Testis (tissue), 5 donors: ENCODE results near the gene BUB1B. TPM values are rescaled to one million over a fixed set of nuclear protein-coding genes. Genes with fewer than 3 reads are reported as not detected.
"Not testable (repeated sequence)": the region's sequence is repeated elsewhere in the genome, so short reads cannot be mapped to it uniquely, and the experiment has no call there.

Source experiments
- DNase-seq: peaks from one replicate; pipeline ENCODE4 v3.0.0-alpha.2; 2019
- H3K27ac ChIP-seq, 2 donors: fragments of 200-600 bp; sonication (generic); one replicate each; pipeline ENCODE4 v1.5.1; 2019
- H3K27me3 ChIP-seq: fragments of 200-600 bp; sonication (generic); one replicate; pipeline ENCODE4 v1.5.1; 2019
- H3K36me3 ChIP-seq: fragments of 200-600 bp; sonication (generic); one replicate; pipeline ENCODE4 v1.5.1; 2017; ENCODE audit warnings: low read depth; ENCODE audit errors: missing control alignments
- H3K4me1 ChIP-seq: fragments of 200-600 bp; sonication (generic); one replicate; pipeline ENCODE4 v1.5.1; 2019
- H3K4me3 ChIP-seq, 2 donors: fragments of 200-600 bp; sonication (generic); one replicate each; pipeline ENCODE4 v1.5.1; 2017 to 2019
- H3K9me3 ChIP-seq: fragments of 200-600 bp; sonication (generic); one replicate; pipeline ENCODE4 v1.5.1; 2017
- CTCF ChIP-seq, 3 experiments: fragments of 450-650 bp in 2 of 3; fragments of 200-600 bp in 1 of 3; sonication (generic) in 1 of 3; IDR thresholded peaks; one replicate each; pipeline ENCODE4 v1.5.1; 2016 to 2019; ENCODE audit warnings: antibody characterized with exemption in 3 of 3, mild to moderate bottlenecking in 2 of 3, moderate library complexity in 1 of 3
- POLR2A ChIP-seq: fragments of 450-650 bp; IDR thresholded peaks from one replicate; pipeline ENCODE4 v1.6.1; 2017; ENCODE audit warnings: antibody characterized with exemption, mild to moderate bottlenecking, moderate library complexity
- WGBS, 2 donors: methylation state at CpG; one replicate each; pipeline ENCODE4 v1.1.5; 2018; 5-methylcytosine and 5-hydroxymethylcytosine counted together
- intact Hi-C: fragments of 100-400 bp; cut with DNase I; formaldehyde crosslinking; loops from one replicate; pipeline ENCODE4 v1.15.1; 2023; ENCODE audit warnings: low total_unique reads
- long read RNA-seq, 2 donors: transcript quantifications; one replicate each; lab custom pipeline, GENCODE V29; 2026
- polyA plus RNA-seq: library from polyadenylated mRNA; stranded (reverse); fragments of 350-450 nt; fragmentation: Illumina TruSeq; extraction: RNeasy Lipid Tissue Mini Kit (QIAGEN cat#74804); gene quantifications from one replicate; pipeline ENCODE4 v1.2.3, GENCODE V29; 2014; ENCODE audit warnings: low read depth, low replicate concordance; ENCODE audit not compliant: insufficient read depth
- total RNA-seq, 2 donors: library from RNA; depleted of rRNA; stranded (reverse); fragments of >200 nt; gene quantifications; one replicate each; pipeline ENCODE4 v1.2.3, GENCODE V29; 2016

The BUB1B gene
- total RNA-seq (10 to 100 TPM; 38.6 to 66.2 TPM), polyA plus RNA-seq (53.9 TPM)
- long read RNA-seq, donor 1, partial matches to known transcripts, result 8 of 12 reads
- long read RNA-seq, donor 1, other reads (novel, unspliced or antisense), result 0 of 12 reads
- long read RNA-seq, donor 2, partial matches to known transcripts, result 0 of 3 reads
- long read RNA-seq, donor 2, other reads (novel, unspliced or antisense), result 0 of 3 reads

GRCh38 chr15:40160689-40161688 is at the start of gene BUB1B:
BUB1B (plus strand) TSS chr15:40161069; CDS start chr15:40161221, 152 bp downstream.
- Histone ChIP-seq H3K27ac (peak within 1 kb of the TSS in 1 of 2 donors; percentile 42), H3K27me3 (no peaks in the 10 kb centered on the region), H3K36me3 (no peaks in the 10 kb centered on the region), H3K4me1 (no peaks in the 10 kb centered on the region), H3K9me3 (no peaks in the 10 kb centered on the region), H3K4me3 (peak within 1 kb of the TSS; percentile 58 to 63)
- 2% methylated on average over 44 to 54 of the region's 54 CpGs for WGBS, 2 donors
- TF ChIP-seq POLR2A (no peak), CTCF (IDR thresholded peaks at IDR 0.05) (no peak)
- DNase-seq, result peak; percentile 97
- intact Hi-C loops, result no loop called here

GRCh38 chr15:40111888-40112287 is 49.0 kb upstream of the BUB1B start:
- WGBS, 2 donors, result 83 to 88% methylated on average over 1 to 2 of the region's 2 CpGs
- peaks cover 15% of the 10 kb centered on the region for H3K4me1 ChIP-seq
- intact Hi-C loops, result no loop called here
- no peaks in the 10 kb centered on the region for H3K36me3 ChIP-seq
- no peak overlapping the region for H3K4me3 ChIP-seq
- no peaks in the 10 kb centered on the region for H3K27me3 ChIP-seq
- no peaks in the 10 kb centered on the region for H3K9me3 ChIP-seq
- H3K27ac ChIP-seq, result no peak overlapping the region
- TF ChIP-seq POLR2A, result no peak
- no peak for TF ChIP-seq CTCF (IDR thresholded peaks at IDR 0.05)
- no peak for DNase-seq

GRCh38 chr15:40112789-40113188 is 48.1 kb upstream of the BUB1B start:
- TF ChIP-seq CTCF (IDR thresholded peaks at IDR 0.05), result no peak
- TF ChIP-seq POLR2A, result no peak
- peaks cover 8% of the 10 kb centered on the region for H3K4me1 ChIP-seq
- no peak for DNase-seq
- intact Hi-C loops, result no loop called here
- H3K36me3 ChIP-seq, result no peaks in the 10 kb centered on the region
- no peak overlapping the region for H3K27ac ChIP-seq
- H3K27me3 ChIP-seq, result no peaks in the 10 kb centered on the region
- WGBS, 2 donors, result 67 to 71% methylated on average over 24 of the region's 24 CpGs
- no peak overlapping the region for H3K4me3 ChIP-seq
- no peaks in the 10 kb centered on the region for H3K9me3 ChIP-seq

- no peak overlapping the region for H3K4me3 ChIP-seq
- H3K9me3 ChIP-seq, result no peaks in the 10 kb centered on the region
- WGBS, 2 donors, result 93 to 100% methylated on average over 2 of the region's 2 CpGs
- intact Hi-C loops, result no loop called here
- no peak overlapping the region for H3K27ac ChIP-seq
- no peaks in the 10 kb centered on the region for H3K27me3 ChIP-seq
- peaks cover 3% of the 10 kb centered on the region for H3K4me1 ChIP-seq
- H3K36me3 ChIP-seq, result no peaks in the 10 kb centered on the region
- TF ChIP-seq CTCF (IDR thresholded peaks at IDR 0.05), result no peak
- no peak for TF ChIP-seq POLR2A
- no peak for DNase-seq
These were observed 46.7 kb upstream of the BUB1B start for GRCh38 chr15:40114218-40114617.

- H3K4me1 ChIP-seq, H3K27me3 ChIP-seq, intact Hi-C loops, H3K36me3 ChIP-seq, H3K4me3 ChIP-seq, H3K9me3 ChIP-seq, DNase-seq, H3K27ac ChIP-seq: not testable (repeated sequence)
- WGBS, 2 donors, result 93 to 98% methylated on average over 14 of the region's 14 CpGs
These were observed 45.8 kb upstream of the BUB1B start for GRCh38 chr15:40115106-40115505.
